ENCODE measurements around the gene LRRC8A.
"Not testable (repeated sequence)": the region's sequence is repeated elsewhere in the genome, so short reads cannot be mapped to it uniquely, and the experiment has no call there.

The LRRC8A gene

DNA sequence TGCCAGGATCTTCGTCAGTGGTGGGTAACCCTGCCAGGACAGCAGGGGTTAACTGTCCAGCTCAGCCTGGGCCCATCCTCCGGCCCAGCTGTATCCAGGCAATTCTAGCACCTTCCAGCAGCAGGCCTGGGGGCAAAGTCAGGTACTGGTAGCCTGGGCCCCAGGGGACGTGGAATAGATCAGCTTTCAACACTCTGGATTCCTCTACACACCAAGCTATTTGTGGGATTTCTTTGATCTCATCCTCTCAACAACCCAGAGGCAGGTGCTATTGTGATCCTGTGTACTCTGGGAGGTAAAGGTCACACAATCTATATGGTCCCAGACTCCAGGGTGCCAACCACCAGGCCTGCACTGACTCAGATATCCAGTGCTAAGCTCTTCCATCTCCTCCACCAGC lies 43.6 kb upstream of the LRRC8A start:
- no peak for TF ChIP-seq CTCF (IDR thresholded peaks at IDR 0.05)
- Histone ChIP-seq H3K27me3 (ENCODE audit: control insufficient read depth, insufficient read depth, low read length) (no peaks in the 10 kb centered on the region), H3K36me3 (ENCODE audit: control insufficient read depth, insufficient read depth, low read length) (no peaks in the 10 kb centered on the region), H2AFZ (no peak overlapping the region), H3K4me1 (no peaks in the 10 kb centered on the region), H3K9ac (no peak overlapping the region), H3K79me2 (no peaks in the 10 kb centered on the region), H3K4me3 (ENCODE audit: low read depth, low read length) (no peak overlapping the region), H3K4me2 (ENCODE audit: low read length) (no peak overlapping the region), H3K27ac (no peak overlapping the region), H3K9me3 (ENCODE audit: control insufficient read depth, low read length) (no peaks in the 10 kb centered on the region)

GRCh38 chr9:128840524-128840923 lies 41.4 kb upstream of the LRRC8A start:
- H3K9me3 ChIP-seq (ENCODE audit: control insufficient read depth, low read length), result no peaks in the 10 kb centered on the region
- no peak overlapping the region for H3K4me2 ChIP-seq (ENCODE audit: low read length)
- no peaks in the 10 kb centered on the region for H3K79me2 ChIP-seq
- H2AFZ ChIP-seq, result no peak overlapping the region
- no peaks in the 10 kb centered on the region for H3K36me3 ChIP-seq (ENCODE audit: control insufficient read depth, insufficient read depth, low read length)
- no peak for TF ChIP-seq CTCF (IDR thresholded peaks at IDR 0.05)
- H3K4me1 ChIP-seq, result no peaks in the 10 kb centered on the region
- H3K27ac ChIP-seq, result no peak overlapping the region
- no peak overlapping the region for H3K4me3 ChIP-seq (ENCODE audit: low read depth, low read length)
- no peaks in the 10 kb centered on the region for H3K27me3 ChIP-seq (ENCODE audit: control insufficient read depth, insufficient read depth, low read length)
- H3K9ac ChIP-seq, result no peak overlapping the region

DNA sequence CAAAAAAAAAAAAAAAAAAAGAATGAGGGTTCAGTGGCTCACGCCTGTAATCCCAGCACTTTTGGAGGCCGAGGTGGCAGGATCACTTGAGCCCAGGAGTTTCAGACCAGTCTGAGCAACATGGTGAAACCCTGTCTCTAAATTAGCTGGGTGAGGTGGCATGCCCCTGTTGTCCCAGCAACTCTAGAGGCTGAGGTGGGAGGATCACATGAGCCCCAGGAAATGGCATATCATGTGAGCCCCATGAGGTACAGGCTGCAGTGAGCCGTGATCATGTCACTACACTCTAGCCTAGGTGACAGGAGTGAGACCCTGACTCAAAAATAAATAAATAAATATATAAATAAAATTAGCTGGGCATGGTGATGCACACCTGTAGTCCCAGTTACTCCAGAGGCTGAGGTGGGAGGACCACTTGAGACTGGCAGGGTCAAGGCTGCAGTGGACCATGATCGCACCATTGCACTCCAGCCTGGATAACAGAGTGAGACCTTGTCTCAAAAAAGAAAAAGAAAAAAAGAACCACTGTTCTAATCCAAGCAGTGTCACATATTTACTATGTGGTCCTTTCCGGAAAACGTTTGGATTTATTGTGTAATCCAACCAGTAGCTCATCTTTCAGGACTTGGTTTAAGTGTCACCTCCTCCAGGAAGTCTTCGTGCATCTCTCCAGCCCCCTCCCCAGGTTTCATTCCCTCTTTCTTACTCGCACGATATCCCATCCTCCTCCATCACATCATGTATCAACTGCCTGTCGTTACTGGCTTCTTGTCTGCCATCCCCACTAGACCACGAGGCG lies 40.0 kb upstream of the LRRC8A start:
- H3K9ac ChIP-seq, result no peak overlapping the region
- no peaks in the 10 kb centered on the region for H3K9me3 ChIP-seq (ENCODE audit: control insufficient read depth, low read length)
- no peaks in the 10 kb centered on the region for H3K27me3 ChIP-seq (ENCODE audit: control insufficient read depth, insufficient read depth, low read length)
- no peak overlapping the region for H3K27ac ChIP-seq
- H3K4me3 ChIP-seq (ENCODE audit: low read depth, low read length), result no peak overlapping the region
- no peaks in the 10 kb centered on the region for H3K4me1 ChIP-seq
- TF ChIP-seq CTCF (IDR thresholded peaks at IDR 0.05), result no peak
- H2AFZ ChIP-seq, result no peak overlapping the region
- no peaks in the 10 kb centered on the region for H3K79me2 ChIP-seq
- H3K4me2 ChIP-seq (ENCODE audit: low read length), result no peak overlapping the region
- H3K36me3 ChIP-seq (ENCODE audit: control insufficient read depth, insufficient read depth, low read length), result no peaks in the 10 kb centered on the region

DNA sequence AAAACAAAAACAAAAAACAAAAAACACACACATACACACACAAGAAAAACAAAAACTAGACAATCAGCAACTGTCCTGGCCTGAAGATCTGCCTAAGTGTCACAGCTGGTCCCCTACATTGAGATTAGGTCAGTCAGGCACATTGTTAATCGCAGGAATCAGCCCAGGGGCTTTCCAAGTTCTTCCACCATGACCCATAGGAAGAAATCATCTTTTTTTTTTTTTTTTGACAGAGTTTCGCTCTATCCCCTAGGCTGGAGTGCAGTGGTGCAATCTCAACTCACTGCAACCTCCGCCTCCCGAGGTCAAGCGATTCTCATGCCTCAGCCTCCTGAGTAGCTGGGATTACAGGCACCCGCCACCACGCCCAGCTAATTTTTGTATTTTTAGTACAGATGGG lies 38.8 kb upstream of the LRRC8A start:
- not testable (repeated sequence) for H3K9me3 ChIP-seq (ENCODE audit: control insufficient read depth, low read length); H3K4me3 ChIP-seq (ENCODE audit: low read depth, low read length); H3K9ac ChIP-seq; H2AFZ ChIP-seq; H3K36me3 ChIP-seq (ENCODE audit: control insufficient read depth, insufficient read depth, low read length); H3K27ac ChIP-seq; H3K79me2 ChIP-seq; H3K4me2 ChIP-seq (ENCODE audit: low read length); H3K4me1 ChIP-seq; H3K27me3 ChIP-seq (ENCODE audit: control insufficient read depth, insufficient read depth, low read length)

DNA sequence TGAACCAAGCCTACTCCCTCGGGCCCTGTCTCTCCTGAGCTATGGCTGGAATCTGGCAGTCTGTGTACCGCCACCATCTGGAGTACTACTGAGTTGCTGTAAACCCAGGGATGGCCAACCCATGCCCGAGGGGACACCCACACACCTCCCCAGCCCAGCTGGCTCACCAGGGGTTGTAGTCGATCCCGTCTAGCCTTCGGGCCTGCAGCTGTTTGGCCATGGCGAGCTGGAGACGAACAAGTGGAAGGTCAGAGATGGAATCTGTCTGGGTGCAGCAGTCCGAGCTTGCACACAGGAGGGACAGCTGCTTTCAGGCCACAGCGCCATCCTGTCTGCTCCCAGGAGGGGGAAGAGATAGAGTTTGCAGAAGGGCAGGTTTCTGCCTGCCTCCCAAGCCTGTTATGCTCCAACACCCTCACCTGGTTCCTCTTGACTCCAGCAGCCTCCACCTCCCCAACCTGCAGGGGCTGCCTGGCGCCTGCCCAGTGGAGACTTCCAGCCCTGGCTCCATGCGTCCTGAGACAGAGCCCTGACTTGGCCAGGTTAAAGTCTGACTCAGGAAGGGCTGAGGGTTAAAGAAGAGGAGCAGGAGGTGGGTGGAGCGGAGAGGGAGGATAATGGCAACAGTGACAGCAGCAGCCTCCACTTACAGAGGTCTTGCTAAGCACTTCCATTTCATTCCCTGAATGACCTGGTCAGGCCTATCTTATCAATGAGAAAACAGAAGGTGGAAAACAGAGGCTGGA lies 36.6 kb upstream of the LRRC8A start:
- Histone ChIP-seq H3K79me2 (no peaks in the 10 kb centered on the region), H3K27ac (no peak overlapping the region), H3K9ac (no peak overlapping the region), H3K4me3 (ENCODE audit: low read depth, low read length) (no peak overlapping the region), H3K9me3 (ENCODE audit: control insufficient read depth, low read length) (no peaks in the 10 kb centered on the region), H3K4me1 (no peaks in the 10 kb centered on the region), H2AFZ (no peak overlapping the region), H3K36me3 (ENCODE audit: control insufficient read depth, insufficient read depth, low read length) (no peaks in the 10 kb centered on the region), H3K27me3 (ENCODE audit: control insufficient read depth, insufficient read depth, low read length) (no peaks in the 10 kb centered on the region), H3K4me2 (ENCODE audit: low read length) (no peak overlapping the region)
- TF ChIP-seq CTCF (IDR thresholded peaks at IDR 0.05), result no peak

Measured in parathyroid adenoma (tissue), 2 donors.